Prostate gland (tissue), 2 donors: ENCODE results near the gene KCNAB1. TPM values are rescaled to one million over a fixed set of nuclear protein-coding genes. Genes with fewer than 3 reads are reported as not detected.

Source experiments
- DNase-seq: peaks from one replicate; pipeline ENCODE4 v3.0.0-alpha.2; 2019; ENCODE audit warnings: low spot score
- H3K27ac ChIP-seq, 2 donors: fragments of 200-600 bp; sonication (generic); 2 replicates each; pipeline ENCODE4 v1.5.1; 2017 to 2019
- H3K27me3 ChIP-seq: fragments of 200-600 bp; sonication (generic); replicated peaks from 2 replicates; pipeline ENCODE4 v1.5.1; 2019; ENCODE audit not compliant: insufficient read depth
- H3K36me3 ChIP-seq, 2 donors: fragments of 200-600 bp; sonication (generic); 1 replicate in 1 of 2; 2 replicates in 1 of 2; pipeline versions ENCODE4 v1.5.1 to v1.8.1; 2017 to 2019
- H3K4me1 ChIP-seq: fragments of 200-600 bp; sonication (generic); replicated peaks from 2 replicates; pipeline ENCODE4 v1.5.1; 2019
- H3K4me3 ChIP-seq, 2 donors: fragments of 200-600 bp; sonication (generic); 2 replicates each; pipeline ENCODE4 v1.5.1; 2017 to 2019
- H3K9me3 ChIP-seq: fragments of 200-600 bp; sonication (generic); 2 replicates; pipeline ENCODE4 v1.5.1; 2017
- CTCF ChIP-seq, 4 experiments: fragments of 200-600 bp in 2 of 4; fragments of 450-650 bp in 2 of 4; sonication (generic) in 2 of 4; IDR thresholded peaks; 1 replicate in 3 of 4; 2 replicates in 1 of 4; pipeline ENCODE4 v1.5.1; 2016 to 2019; ENCODE audit warnings: antibody characterized with exemption in 4 of 4, mild to moderate bottlenecking in 2 of 4, moderate library complexity in 2 of 4
- POLR2A ChIP-seq: fragments of 450-650 bp; IDR thresholded peaks from one replicate; pipeline ENCODE4 v1.6.1; 2016; ENCODE audit warnings: antibody characterized with exemption, mild to moderate bottlenecking
- POLR2AphosphoS5 ChIP-seq: sonication (generic); formaldehyde crosslinking; IDR thresholded peaks from one replicate; pipeline ENCODE4 v1.6.1; 2017; ENCODE audit warnings: antibody characterized with exemption
- WGBS: methylation state at CpG from one replicate; pipeline ENCODE4 v1.1.5; 2018; 5-methylcytosine and 5-hydroxymethylcytosine counted together
- intact Hi-C: fragments of 100-400 bp; cut with DNase I; formaldehyde crosslinking; loops from one replicate; pipeline ENCODE4 v1.14.2; 2022
- total RNA-seq, 2 donors: library from RNA; depleted of rRNA; stranded (reverse); fragments of >200 nt; gene quantifications; one replicate each; pipeline ENCODE4 v1.1.0, GENCODE V29; 2016

The KCNAB1 gene
- total RNA-seq, 2 donors from 2014 or later = 5.2 to 9.5 TPM

GRCh38 chr3:156586905-156587759 lies 466.8 kb downstream of the KCNAB1 start:
- no peak for DNase-seq
- WGBS = 61% methylated on average over 5 of the region's 5 CpGs
- no peaks in the 10 kb centered on the region for H3K4me1 ChIP-seq
- intact Hi-C loops = no loop called here
- H3K27me3 ChIP-seq = no peaks in the 10 kb centered on the region
- H3K4me3 ChIP-seq = no peak overlapping the region
- no peak overlapping the region for H3K27ac ChIP-seq
- H3K9me3 ChIP-seq = no peaks in the 10 kb centered on the region
- TF ChIP-seq POLR2AphosphoS5 = no peak
- no peak for TF ChIP-seq CTCF (IDR thresholded peaks at IDR 0.05)
- TF ChIP-seq POLR2A = no peak
- no peaks in the 10 kb centered on the region for H3K36me3 ChIP-seq

GRCh38 chr3:156587760-156588069 lies 467.3 kb downstream of the KCNAB1 start:
- no peaks in the 10 kb centered on the region for H3K27me3 ChIP-seq
- WGBS = 35% methylated on average over 1 of the region's 1 CpG
- H3K9me3 ChIP-seq = no peaks in the 10 kb centered on the region
- H3K27ac ChIP-seq = no peak overlapping the region
- TF ChIP-seq POLR2AphosphoS5 = no peak
- TF ChIP-seq CTCF (IDR thresholded peaks at IDR 0.05) = no peak
- no peak for TF ChIP-seq POLR2A
- intact Hi-C loops = no loop called here
- no peaks in the 10 kb centered on the region for H3K36me3 ChIP-seq
- no peaks in the 10 kb centered on the region for H3K4me1 ChIP-seq
- DNase-seq = no peak
- no peak overlapping the region for H3K4me3 ChIP-seq

Other genes with a start within 250 kb of the KCNAB1 start
- 10 to 100 TPM; 24.7 to 51.0 TPM for gene GMPS, start 249.9 kb upstream of the KCNAB1 start, total RNA-seq